ENCODE data around the gene SLC26A1. TPM values are rescaled to one million over a fixed set of nuclear protein-coding genes. Genes with fewer than 3 reads are reported as not detected.
"Not testable (repeated sequence)": the region's sequence is repeated elsewhere in the genome, so short reads cannot be mapped to it uniquely, and the experiment has no call there.

The SLC26A1 gene
- total RNA-seq, 1 experiment from 2014 or later, result 6.2 TPM

DNA sequence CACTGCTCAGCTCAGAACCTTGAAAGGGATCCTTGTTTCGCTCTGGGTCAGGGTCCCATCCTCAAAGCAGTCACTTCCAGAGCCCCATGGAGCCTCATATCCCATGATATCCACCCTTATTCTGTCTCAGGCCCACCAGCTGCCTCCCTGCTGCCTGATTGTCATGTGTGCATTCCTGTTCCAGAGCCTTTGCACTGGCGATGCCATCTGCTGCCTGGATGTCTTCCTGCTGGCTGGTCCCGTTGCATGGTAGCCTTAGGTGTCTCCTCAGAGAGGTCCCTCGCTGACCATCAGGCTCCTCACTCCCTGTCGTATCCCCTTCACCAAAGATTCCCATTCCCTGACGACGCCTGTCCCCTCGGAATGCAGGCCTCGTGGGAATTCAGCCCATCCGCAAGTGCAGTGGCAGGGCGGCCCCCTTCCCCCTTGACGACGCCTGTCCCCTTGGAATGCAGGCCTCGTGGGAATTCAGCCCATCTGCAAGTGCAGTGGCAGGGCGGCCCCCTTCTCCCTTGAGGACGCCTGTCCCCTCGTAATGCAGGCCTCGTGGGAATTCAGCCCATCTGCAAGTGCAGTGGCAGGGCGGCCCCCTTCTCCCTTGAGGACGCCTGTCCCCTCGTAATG, 6.1 kb upstream of the SLC26A1 start:
- DNase-seq (ENCODE audit: low spot score), result not testable (repeated sequence)

DNA sequence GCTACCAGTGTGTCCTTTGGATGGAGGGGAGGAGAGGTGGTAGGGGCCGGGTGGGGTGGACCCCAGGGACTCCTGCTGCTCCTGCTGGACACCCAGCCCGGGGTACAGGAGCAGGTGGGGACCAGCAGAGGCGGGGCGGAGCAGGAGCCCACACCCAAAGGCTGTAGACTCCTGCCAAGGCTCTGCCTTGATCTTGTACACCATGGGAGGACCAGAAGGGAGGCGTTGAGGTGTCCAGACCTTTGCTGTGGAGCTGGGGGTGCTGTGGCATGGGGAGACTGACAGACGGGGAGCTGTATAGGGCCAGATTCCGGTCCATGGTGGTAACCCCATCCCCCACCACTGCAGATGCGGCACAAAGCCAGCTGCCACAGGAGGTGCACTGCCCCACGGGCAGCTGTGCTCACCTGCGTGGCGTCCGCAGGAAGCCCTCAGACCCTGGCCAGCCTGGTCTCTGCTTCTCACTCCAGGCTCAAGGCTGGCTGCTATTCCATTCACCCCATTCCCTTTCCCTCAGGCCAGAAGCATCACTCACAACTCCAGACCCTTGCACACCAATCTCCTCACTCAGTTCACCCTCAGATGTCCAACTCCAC, 5.0 kb upstream of the SLC26A1 start:
- no peak for DNase-seq (ENCODE audit: low spot score)

DNA sequence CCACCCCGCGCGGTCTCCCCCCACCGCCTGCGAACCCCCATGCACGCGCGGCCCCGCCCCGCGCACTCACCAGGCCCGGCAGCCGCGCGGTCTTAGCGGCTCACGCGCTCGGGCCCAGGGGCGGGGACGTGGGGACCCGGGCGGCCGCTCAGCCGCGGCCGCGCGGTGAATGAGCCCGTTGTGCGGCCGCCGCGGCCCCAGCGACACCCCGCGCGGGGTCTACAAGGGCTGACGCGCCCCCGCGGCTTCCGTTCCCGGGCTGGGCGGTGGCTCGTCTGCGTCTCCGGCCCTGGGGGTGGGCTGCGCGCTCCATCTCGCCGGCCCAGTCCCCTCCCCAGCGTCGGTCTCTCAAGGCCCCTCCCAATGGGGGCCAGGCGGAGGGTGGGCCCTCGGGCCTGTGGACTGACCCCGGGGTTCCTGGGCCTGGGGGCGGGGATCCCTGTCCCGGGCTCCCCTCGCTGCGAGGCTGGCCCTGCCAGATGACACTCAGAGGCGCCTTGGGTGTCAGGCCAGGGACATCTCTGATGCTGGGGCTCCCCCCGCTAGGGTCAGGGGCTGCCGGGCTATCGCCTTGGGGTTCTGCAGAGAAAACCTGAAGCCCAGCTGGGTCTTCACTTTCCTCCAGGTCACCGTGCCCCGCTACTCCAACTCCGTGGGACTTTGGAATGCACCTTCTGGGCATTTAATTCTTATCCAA, 4.3 kb upstream of the SLC26A1 start:
- DNase-seq (ENCODE audit: low spot score), result no peak

DNA sequence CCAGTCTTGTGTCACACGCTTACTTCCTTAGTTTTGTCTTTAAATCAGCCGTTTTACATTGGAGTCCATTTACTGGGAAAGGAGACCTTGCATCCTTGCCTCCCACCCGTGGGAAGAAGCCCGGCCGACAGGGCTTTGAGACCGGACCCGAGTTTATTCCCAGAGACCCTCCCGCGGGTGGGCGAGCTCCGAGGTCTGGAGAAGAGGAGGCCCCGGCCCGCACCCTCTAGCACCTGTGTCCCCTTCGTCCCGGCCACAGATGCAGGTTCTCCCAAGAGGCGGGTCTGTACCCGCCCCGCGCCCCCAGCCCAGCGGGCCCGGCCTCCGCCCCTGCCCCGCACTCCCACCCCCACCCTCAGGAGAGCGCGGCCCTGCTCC, 3.8 kb upstream of the SLC26A1 start:
- no peak for DNase-seq (ENCODE audit: low spot score)

DNA sequence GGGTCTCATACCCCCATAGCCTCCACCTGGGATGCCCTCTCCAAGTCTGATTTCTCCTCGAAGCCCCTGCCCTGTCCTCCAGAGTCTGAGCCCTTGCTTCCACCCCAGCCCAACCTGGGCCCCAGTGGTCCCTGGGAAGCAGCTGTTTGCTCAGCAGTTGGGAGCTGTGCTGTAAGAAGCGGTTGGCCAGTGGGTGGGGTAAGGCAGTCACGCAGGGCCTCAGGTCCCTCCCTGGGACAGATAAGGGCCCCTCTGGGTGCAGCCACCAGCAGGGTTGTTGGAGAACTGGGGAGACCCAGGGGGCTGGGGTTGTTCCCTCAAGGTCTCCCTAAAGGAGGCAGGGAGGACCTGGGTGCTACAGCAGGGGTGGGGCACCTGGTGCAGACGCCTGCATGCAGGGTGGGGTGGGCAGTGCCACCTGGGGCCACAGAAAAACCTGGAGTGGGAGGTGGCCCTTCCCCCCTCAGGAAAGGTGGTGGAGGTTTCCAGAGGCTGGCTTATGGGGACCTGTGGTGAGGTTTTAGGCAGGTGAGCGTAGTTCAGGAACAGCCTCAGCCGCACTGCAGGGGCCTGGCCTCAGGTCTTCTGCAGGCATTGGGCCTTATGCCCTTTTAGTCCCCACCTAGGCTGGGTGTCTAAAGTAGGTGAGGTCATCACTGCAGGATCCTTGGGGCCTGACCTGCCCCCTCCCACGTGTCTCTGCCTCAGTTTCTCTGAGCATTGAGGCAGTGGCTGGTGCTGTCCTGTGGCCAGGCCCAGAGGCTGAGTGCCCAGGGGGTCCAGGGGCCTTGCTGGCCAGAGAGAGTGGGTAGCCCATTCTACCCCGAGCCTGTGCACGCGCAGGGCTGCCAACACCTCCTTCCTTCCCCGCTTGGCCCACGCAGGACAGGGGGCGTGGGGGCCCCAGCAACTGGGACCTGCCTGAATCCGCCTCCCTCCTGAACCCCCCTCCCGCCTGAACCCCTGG, 3.1 kb upstream of the SLC26A1 start:
- no peak for DNase-seq (ENCODE audit: low spot score)

DNA sequence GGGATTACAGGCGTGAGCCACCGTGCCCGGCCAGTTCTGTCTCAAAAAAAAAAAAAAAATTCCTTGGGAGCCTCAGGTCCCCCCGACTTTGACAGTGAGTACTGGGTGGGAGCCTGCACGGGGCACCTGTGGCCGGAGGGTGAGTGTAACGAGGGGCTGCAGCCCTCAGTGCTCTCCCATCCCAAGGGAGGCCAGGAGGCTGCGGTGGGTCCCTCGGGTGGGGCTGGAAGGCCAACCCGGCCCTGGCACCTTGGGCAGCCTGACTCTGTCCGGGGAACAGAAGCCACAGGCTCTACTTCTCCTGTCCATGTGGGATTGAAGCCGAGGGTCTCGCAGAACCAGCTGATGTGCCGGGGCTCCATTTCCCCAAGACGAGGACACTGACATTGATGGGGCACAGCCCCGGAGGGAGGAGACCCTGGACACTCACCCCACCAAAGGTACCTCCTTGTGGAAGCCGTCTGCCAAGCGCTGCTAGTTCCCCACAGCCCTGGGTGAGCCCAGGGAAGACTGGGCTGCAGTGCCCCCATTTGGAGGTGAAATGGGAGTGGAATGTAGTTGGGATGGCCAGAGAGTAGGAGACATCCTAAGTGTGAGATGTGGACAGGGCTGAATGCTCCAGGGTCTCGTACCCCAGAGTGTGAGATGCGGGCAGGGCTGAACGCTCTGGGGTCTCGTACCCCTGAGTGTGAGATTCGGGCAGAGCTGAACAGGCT, 2.3 kb upstream of the SLC26A1 start:
- no peak for DNase-seq (ENCODE audit: low spot score)

DNA sequence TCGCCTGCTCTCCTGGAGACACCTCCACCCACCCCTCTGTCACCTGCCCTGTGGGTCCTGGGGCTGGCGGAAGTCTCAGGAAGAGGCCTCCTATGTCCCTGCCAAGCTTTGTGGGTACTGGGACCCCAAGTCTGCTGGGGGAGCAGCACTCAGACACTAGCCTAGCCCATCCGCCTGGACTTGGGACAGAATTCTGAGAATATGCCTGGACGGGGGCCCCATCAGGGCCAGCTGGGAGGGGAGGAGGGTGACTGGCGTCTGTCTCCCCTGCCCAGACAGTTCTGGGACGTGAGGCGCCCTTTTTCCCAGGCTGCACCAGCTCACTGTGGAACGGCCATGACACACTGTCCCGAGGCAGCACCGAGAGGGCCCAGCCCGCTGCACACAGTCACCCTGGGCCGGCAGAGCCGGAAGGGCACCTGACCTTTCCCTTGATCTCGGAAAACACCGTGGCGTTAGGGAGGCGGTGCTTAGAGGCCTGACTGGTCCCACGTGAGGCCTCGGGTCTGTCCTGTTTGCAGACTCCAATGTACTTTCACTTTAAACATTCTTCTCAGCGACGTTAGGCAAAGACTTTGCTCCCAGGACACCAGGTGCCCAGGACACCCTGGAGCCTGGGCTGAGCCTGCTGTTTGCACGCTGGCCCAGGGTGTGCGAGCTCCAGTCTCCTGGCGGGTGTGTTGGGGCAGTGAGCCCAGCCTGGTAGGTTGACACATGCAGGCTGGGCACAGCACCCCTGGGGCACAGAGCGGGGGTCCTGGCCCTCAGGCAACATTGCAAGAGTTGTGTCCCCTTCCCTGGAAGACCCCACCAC, 700 bp downstream of the SLC26A1 start:
- DNase-seq (ENCODE audit: low spot score), result peak; percentile 92

DNA sequence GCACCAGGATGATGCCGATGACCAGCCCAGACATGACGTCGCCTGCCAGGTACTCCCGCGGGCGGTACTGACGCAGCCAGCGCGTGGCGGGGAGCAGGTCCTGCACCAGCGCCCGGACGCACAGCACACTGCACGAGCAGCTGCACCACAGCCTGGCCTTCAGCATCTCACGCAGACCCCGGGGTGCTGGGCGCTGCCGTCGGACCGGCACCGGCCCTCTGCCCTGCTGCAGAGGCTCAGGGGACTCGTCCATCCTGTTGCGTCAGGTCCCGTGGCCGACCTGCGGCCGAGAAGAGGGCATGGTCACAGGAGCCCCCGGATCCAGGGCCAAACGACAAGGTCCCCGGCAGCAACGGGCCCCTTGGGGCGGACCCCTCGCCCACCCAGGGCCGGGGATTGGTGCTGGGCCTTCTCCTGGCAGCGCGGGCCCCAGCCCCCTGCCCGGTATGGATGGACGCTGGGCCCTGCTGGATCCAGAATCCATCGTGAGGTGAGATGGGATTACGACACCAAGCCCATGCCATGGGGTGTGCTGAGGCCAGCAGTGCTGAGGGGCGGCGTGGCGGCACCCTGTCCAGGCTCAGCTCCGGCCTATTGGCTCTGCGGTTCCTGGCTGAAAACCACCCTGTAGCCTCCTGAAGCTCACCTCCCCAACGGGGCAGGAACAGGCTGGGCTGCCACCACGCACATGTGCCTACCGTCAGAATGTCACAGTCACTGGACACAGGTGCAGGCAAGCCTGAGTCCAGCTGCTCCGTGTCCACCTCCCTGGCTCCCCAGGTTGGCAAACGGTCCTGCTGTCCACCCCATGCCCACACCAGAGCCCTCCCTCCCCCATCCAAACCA, 1.5 kb downstream of the SLC26A1 start:
- DNase-seq (ENCODE audit: low spot score), result no peak

DNA sequence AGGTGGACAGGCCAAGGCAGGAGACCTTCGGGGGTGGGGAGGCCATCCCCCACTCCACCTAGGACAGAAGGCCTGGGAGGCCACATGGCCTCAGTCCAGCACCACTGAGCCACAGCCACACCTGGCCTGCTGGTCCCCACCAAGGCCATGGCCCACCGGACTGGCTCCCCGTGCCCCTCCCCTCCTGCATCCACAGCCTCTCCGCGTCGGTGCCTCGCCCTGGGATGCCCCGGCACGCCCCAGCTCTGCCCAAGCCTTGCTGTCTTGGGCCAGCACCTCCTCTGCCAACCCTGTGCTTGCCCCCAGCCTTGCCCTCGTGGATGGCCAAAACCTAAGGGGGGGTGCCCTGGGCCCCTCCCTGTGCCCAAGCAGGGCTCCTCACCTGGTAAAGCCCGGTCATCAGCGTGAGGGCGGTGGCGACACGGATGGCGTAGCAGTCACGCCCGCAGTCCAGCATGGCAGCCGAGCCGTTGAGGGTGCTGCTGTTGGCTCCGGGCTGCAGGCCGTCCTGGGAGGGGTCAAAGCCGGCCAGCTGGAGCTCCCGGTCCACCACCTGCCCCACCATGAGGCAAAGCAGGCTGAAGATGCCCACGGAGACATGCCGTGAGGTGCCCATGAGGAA, 2.3 kb downstream of the SLC26A1 start:
- no peak for DNase-seq (ENCODE audit: low spot score)

DNA sequence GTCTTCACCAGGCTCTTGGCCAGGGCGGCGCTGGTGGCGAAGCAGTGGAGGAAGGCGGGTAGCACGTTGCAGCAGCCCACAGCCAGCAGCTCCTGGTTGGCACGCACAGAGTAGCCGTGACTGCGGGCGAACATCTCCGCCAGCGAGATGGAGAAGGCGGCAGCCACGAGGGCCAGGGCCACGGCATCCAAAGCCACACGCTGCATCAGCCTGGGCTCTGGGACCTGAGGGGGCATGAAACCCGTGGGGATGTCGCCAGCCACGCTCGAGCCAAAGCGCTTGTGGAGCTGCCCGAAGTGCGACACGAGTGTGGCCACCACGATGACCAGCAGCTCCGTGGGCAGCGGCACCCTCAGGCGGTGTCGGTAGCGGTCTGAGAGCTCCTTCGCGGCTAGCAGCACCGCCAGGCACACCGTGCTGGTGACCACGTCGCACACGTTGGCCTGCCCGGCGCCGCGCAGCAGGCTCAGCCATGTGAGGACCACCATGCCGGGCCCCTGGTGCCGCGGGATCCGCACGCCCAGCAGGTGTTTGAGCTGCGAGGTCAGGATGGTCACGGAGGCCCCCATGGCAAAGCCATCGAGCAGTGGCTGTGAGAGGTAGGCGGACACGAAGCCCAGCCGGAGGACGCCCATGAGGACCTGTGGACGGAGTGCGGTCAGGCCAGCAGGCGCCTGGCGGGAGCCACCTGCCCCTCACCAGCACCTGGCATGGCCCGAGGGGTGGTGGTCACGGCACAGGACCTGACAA, 3.3 kb downstream of the SLC26A1 start:
- DNase-seq (ENCODE audit: low spot score), result no peak

DNA sequence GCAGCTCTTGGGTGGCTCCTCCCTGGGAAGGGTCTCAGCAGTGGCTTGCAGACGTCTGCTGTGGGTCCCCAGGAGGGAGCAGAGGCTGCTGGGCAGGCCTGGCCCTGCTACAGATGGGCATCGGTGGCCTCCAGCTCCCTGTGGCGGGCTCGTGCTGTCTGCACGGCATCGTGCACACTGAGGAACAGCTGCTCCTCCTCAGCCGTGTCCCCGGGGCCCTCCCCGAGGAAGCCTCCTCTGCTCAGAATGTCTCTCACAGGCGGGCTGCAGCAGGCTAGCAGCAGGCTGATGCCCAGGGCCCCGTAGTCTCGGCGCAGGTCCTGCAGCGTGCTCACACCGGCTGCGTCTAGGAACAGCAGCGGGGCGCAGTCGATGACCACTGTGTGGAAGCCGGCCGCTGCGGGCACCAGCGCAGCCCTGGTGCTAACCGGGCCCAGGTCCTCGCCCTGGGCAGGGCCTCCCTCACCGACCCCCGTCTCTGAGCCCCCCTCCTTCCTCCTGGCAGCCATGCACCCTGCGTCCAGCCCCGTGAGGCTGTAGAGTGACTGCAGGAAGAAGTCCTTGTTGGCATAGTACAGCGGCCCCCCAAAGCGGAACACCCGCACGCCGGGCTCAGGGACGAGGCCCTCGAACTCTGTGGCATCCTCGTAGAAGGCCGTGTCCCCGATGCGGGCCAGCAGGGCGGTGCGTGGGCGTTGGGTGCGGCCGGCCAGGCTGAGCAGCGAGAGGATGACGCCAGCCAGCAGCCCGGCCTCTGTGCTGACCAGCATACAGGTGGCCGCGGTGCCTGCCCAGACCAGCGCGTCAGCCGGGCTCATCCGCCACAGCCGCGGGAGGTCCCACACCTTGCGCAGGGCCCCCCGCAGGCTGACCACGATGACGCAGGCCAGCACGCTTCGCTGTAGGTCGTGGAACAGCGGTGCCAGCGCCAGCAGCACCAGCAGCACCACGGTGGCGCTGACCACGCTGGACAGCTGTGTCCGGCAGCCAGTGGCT, 4.2 kb downstream of the SLC26A1 start:
- no peak for DNase-seq (ENCODE audit: low spot score)

DNA sequence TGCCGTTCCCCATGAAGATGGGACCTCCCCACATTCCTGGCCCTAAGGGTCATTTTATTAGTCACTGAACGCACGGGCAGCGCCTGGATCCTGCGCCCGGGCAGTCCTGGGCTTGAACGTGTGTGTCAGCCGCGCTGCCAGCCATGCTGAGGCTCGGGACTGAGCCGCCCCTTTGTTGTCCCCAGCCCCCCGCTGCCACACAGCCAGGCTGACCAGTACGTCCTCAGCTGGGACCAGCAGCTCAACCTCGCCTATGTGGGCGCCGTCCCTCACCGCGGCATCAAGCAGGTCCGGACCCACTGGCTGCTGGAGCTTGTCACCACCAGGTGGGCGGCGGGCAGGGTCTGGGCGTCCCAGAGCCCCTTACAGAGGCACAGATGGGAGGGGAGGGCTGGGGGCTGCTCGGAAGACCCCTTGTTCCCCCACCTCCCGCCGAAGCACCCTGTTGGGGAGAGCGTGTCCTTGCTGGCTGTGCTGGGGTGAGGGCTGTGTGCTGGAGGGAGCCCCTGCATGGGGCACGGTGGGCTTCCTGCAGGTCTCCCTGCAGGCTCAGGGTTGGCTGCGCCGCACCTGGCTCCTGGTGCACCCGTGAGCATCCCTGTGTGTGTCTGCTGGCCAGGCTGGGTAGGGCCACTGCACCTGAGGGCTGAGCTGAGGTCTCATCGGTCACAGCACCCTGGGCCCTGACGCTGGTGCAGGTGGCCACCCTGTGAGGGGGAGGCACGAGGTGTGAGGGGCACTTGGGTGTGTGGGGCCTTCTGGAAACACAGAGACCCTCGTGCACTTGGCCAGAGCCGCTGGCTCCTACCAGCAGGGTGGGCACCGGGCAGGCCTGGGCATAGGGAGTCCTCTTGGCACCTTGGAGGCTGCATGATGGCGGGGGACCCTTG, 5.3 kb downstream of the SLC26A1 start:
- no peak for DNase-seq (ENCODE audit: low spot score)

DNA sequence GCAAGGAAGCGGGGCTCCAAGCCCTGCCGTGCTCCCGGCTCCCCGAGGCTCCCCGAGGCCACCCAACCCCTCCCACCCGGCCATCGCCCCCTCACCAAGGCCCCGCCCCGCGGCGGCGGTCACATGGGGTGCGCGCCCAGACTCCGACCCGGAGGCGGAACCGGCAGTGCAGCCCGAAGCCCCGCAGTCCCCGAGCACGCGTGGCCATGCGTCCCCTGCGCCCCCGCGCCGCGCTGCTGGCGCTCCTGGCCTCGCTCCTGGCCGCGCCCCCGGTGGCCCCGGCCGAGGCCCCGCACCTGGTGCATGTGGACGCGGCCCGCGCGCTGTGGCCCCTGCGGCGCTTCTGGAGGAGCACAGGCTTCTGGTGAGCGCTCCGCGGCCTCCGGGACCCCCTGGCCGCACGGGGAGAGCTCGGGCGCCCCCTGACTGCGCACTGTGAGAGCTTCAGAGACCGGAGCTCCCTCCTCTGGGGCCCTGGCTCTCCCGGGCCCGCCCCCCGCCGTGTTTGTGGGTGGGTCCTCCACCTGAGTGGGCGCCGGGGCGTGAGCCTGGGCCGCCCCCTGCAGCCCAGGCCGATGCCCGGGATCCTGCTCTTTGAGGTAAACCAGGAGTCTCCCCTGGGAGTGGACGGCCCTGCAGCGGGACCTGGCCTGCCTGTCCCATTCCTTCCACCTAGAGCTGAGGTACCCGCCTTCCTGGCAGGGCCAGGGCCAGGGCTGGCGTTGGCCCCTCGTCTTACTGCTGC, 6.2 kb downstream of the SLC26A1 start, which contains the start of gene IDUA:
TSS of gene IDUA (plus strand) at position 166 of the 745 bp plus-strand sequence. CDS start at position 207, 41 bp downstream.
- DNase-seq (ENCODE audit: low spot score), result peak; percentile 72

DNA sequence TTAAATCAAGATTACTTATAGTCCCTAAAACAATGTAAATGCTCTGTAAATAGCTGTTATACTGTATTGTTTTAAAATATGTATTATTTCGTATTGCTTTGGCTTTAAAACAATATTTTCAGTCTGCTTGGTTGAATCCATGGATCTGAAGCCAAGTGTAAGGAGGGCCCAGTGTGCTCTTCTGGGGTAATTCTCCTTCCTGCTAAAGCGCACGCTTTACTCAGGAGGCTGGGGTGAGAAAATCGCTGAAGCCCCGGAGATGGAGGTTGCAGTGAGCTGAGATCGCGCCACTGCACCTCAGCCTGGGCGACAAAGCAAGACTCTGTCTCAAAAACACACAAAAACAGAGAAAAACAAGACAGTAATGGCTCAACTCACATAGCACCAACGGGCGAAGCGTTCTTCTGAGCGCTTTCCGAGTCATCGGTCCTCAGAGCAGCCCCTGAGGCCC, 6.8 kb downstream of the SLC26A1 start:
- DNase-seq (ENCODE audit: low spot score), result no peak

All from HT-29 (cell line).